ENCODE results near the gene CNKSR1.

The CNKSR1 gene

DNA sequence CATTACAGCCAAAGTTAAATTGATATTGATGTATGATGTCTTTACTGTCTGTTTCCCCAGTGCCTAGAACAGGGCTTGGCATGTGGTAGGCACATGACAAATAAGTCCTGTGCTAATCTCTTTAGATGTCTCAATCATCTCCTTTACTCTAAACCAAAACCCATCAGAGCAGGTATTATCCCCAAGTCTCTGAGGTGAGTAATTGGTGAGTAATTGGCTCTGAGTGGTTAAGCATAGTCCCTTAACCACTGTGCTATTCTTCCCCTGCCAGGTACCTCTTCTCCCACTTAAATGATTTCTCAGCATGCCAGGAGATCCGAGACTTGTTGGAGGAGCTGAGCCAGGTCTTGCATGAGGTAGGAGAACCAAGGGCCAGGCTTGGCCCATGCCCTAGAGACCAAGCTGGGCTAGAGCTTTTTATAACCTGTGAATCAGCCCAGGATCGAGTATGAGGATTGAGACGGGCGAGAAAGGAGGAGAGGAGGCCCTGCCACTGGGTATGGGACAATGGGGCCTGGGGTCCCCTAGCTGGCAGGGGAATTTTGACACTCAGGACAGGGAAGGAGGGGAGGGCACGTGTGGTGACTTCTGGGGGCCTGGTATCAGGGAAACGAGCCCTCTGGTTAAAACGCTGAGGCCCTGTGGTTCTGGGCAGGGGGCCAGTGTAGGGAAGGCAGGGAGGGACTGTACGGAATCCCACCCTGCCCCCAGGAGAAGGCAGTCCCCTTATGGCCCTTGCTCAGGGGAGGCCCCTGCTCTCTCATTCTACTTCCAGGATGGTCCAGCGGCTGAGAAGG is 4.5 kb downstream of the CNKSR1 start:
- Histone ChIP-seq H3K4me3 (no peak overlapping the region), H3K27ac (no peak overlapping the region)

DNA sequence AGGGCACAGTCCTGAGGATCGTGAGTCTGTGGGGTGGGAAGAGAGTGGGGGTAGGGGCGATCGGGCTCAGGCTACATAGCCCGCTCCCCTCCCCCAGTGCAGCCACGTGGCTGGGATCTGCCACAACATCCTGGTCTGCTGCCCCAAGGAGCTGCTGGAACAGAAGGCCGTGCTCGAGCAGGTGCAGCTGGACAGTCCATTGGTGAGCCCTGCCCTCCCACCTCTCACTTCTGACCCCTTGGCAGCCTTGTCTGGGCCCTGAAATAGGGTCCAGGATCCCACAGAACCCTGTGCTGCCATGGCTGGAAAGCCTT is 5.0 kb downstream of the CNKSR1 start:
- Histone ChIP-seq H3K27ac (no peak overlapping the region), H3K4me3 (no peak overlapping the region)

GRCh38 chr1:26184086-26184485 is 6.8 kb downstream of the CNKSR1 start:
- H3K27ac ChIP-seq: no peak overlapping the region
- no peak overlapping the region for H3K4me3 ChIP-seq

GRCh38 chr1:26184883-26185282 is 7.6 kb downstream of the CNKSR1 start:
- H3K4me3 ChIP-seq: no peak overlapping the region
- H3K27ac ChIP-seq: no peak overlapping the region

DNA sequence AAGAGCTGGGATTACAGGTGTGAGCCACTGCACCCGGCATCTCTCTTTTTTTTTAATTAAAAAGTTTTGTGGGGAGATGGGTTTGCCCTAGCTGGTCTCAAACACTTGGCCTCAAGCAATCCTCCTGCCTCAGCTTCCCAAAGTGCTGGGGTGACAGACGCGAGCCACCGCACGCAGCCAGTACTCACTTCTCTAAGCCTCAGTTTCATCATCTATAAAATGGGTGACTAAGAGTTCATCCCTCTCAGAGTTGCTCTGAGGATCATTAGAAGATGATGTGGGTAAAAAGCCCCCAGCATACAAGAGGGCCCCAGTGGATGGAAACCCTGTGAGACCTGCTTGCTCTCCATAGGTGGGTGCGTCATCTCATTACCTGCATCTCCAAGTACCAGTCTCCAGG is 10.6 kb downstream of the CNKSR1 start:
- H3K27ac ChIP-seq: no peak overlapping the region

DNA sequence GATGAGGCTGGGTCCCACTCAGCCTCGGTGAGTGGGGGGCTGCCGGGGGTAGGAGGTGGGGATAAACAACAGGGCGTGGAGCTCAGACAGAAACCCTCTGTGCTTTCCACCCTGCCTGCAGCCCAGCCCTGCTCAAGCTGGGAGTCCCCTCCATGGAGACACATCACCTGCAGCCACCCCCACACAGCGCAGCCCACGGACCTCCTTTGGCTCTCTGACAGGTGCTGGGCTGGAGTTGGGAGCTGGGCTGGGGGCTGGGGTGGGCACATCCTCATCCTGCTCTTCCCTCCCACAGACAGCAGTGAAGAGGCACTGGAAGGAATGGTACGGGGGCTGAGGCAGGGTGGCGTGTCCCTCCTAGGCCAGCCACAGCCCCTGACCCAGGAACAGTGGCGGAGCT is 11.2 kb downstream of the CNKSR1 start:
- Histone ChIP-seq H3K27ac (no peak overlapping the region), H3K4me3 (no peak overlapping the region)

More for the DNA sequence above, 10.6 kb downstream of the CNKSR1 start:
- no peak overlapping the region for H3K4me3 ChIP-seq

DNA sequence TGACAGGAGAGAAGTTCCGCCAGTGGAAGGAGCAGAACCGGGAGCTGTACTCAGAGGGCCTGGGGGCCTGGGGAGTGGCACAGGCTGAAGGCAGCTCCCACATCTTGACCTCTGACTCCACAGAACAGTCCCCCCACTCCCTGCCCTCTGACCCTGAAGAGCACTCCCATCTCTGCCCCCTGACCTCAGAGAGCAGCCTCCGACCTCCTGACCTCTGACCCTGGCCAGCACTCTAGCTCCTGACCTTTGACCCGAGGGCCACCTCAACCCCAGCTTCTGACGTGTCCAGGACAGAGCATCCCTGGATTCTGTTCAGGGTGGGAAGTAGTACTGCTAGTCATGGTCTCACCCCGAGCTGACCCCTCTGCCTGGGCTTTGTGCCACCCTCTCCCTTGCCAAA is 12.0 kb downstream of the CNKSR1 start:
- H3K4me3 ChIP-seq: no peak overlapping the region

DNA sequence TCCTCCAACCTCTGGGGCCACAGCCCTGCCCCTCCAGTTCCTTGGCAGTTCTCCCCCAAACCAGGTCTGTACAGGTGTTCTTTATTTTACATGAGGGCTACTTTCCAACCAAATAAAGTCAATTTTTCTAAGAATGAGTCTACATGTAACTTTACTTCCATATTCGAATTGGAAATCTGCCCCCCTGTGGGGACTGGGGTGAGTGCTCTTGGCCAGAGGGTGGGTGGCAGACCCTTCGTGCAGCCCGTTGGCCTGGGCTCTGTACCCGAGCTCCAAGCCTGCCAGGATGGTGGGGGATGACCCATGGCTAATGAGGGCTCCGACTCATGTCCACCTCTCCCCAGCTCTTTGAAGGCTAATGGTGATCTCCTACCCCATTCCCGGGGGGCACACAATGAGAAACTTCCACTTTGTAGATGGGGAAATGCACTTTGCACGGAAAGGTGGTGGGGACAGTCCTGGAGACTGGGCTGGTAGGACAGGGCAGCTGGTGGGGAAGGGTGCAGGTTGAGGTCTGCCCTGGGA is 12.5 kb downstream of the CNKSR1 start:
- Histone ChIP-seq H3K4me3 (no peak overlapping the region), H3K27ac (no peak overlapping the region)

More for the DNA sequence above, 12.0 kb downstream of the CNKSR1 start:
- no peak overlapping the region for H3K27ac ChIP-seq

- H3K4me3 ChIP-seq: no peak within 1 kb of the TSS
- H3K27ac ChIP-seq: no peak within 1 kb of the TSS
Observed at GRCh38 chr1:26190373-26190987, 13.2 kb downstream of the CNKSR1 start, which contains the start of gene CATSPER4. Gene CATSPER4, plus strand, starts transcription at chr1:26190602. Its CDS starts 26 bp downstream, at chr1:26190628.

- no peak overlapping the region for H3K27ac ChIP-seq
- no peak overlapping the region for H3K4me3 ChIP-seq
Observed at GRCh38 chr1:26191739-26192138, 14.4 kb downstream of the CNKSR1 start.

- no peak overlapping the region for H3K27ac ChIP-seq
- no peak overlapping the region for H3K4me3 ChIP-seq
Observed at GRCh38 chr1:26195805-26196204, 18.5 kb downstream of the CNKSR1 start.

DNA sequence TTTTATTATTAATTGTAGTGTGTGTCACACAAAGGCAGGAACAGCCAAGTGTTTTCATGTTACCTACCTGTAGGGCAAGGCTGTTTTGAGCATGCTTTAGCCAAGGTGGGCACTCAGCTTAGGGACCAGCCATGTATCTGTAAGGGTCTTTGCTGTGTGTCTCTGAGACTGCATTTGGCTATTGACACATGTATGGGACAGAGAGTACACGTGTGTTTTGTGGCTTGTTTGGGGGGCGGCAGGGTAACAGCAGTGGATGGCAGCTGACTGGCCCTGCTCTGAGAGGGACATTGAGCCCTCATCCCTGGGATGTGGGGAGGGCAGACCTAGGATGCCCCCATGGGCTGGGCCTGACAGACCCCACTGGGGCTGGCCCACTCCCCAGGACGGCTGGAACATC is 20.0 kb downstream of the CNKSR1 start:
- H3K4me3 ChIP-seq: no peak overlapping the region

GRCh38 chr1:26197813-26198212 is 20.5 kb downstream of the CNKSR1 start:
- no peak overlapping the region for H3K4me3 ChIP-seq
- H3K27ac ChIP-seq: no peak overlapping the region

More for the DNA sequence above, 20.0 kb downstream of the CNKSR1 start:
- no peak overlapping the region for H3K27ac ChIP-seq

DNA sequence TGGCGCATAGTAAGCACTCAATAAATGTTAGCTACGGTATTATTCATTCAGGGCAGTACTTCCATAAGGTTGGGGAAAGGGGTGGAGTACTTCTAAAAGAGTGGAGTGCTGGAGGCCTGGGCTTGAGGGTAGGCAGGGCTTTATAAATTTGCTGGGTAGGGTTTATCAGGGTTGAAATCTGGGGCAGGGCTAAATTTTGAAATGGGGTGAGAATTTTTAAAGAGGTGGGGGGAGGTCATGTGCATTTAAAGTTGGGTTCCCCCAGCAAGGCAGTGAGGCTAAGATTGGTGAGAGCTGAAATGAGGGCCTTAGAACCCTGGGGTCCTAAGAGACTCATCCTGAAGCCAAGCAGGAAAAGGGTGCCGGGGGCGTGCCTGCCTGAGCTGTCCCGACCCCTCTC is 23.1 kb downstream of the CNKSR1 start:
- Histone ChIP-seq H3K4me3 (no peak overlapping the region), H3K27ac (no peak overlapping the region)

- H3K27ac ChIP-seq: no peak overlapping the region
Observed at GRCh38 chr1:26203642-26204318, 26.5 kb downstream of the CNKSR1 start.

DNA sequence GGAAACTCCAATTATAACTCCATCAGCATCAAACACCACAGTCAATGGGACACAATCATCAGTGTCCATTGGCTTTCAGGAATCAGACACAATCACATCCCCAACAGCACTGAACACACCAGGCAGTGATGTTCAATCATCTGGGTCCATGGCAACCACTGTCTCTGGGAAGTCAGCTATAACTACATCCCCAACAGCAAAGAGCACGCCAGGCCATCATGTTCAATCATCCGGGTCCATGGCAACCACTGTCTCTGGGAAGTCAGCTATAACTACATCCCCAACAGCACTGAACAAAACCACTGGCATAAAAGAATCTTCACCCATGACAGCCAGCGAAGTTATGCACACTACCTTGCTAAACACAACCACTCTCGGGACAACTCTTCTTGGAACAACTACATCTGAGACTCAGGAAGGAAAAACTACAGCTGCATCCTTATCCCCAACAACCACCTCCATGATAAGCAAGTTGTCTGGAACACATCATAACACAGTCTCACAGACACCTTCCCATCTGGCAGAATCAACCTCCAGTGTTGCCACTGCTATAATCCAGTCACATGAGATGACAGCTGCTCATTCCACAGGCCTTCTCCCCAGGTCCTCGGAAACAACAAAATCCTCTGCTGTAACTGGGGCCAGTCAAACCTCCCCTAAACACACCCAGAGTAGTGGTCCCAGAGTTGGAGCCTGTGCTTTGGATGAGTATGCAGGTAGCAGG is 33.0 kb downstream of the CNKSR1 start:
- Histone ChIP-seq H3K27ac (no peak overlapping the region), H3K4me3 (no peak overlapping the region)

More at GRCh38 chr1:26203642-26204318, 26.5 kb downstream of the CNKSR1 start:
- no peak overlapping the region for H3K4me3 ChIP-seq

- Histone ChIP-seq H3K27ac (no peak overlapping the region), H3K4me3 (no peak overlapping the region)
Observed at GRCh38 chr1:26212726-26213125, 35.4 kb downstream of the CNKSR1 start.

DNA sequence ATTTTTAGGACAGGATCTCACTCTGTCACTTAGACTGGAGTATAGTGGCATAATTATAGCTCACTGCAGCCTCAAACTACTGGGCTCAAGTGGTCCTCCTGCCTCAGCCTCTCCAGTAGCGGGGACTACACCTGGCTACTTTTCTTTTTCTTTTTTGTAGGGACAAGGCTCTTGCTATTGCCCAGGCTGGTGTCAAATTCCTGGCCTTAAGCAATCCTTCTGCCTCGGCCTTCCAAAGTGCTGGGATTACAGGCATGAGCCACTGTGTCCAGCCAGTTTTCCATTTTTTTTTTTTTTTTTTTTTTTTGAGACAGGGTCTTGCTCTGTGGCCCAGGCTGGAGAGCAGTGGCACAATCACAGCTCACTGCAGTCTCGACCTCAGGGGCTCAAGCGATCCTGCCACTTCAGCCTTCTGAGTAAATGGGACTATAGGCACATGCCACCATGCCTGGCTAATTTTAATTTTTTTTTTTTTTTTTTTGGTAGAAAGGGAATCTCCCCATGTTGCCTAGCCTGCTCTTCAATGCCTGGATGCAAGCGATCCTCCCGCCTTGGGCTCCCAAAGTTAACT is 36.1 kb downstream of the CNKSR1 start:
- Histone ChIP-seq H3K27ac (no peak overlapping the region), H3K4me3 (no peak overlapping the region)

GRCh38 chr1:26215246-26215645 is 38.0 kb downstream of the CNKSR1 start:
- no peak overlapping the region for H3K4me3 ChIP-seq
- H3K27ac ChIP-seq: no peak overlapping the region

Data from skin epidermis (tissue), 12 donors.